ENCODE data around the gene RAB11FIP5.
"Not testable (repeated sequence)": the region's sequence is repeated elsewhere in the genome, so short reads cannot be mapped to it uniquely, and the experiment has no call there.

Gene RAB11FIP5

DNA sequence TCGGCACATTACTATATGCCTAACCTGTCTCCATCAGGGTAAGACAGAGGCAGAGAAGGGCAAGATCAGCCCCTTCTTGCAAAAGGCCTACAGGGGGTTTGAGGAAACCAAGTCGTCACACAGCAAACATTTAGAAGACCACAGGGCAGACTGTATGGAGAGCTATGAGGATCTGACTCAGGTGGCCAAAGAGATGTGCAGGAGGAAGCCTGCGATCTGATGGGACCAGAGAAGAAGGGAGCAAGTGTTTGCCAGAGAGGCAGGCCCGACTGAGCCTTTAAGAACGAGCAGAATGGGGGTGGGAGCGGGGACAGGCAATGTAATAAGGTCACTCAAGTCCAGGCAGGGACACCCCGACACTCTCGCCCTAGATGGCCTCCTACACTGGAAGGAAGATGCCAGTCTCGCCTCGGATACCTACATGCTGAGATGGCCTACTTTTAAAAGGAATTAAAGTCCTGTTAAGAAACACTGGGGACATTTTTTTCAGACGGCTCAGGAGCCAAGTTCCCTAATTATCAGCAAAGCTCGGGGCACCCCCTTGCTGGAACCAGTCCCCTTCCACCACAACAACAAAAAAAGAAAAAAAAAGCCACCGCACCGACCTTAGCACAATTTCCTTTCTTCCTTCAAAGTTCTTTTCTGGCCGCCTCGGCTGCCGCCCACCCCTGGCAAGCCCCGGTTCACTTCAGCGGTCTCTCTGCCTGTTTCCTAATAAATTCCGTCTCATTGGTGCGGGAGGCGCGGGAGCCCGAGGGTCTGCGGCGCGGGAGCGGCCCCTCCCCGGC is 42.7 kb downstream of the RAB11FIP5 start:
- no peak for DNase-seq (ENCODE audit: low read depth in 1 of 2, low spot score in 1 of 2)

DNA sequence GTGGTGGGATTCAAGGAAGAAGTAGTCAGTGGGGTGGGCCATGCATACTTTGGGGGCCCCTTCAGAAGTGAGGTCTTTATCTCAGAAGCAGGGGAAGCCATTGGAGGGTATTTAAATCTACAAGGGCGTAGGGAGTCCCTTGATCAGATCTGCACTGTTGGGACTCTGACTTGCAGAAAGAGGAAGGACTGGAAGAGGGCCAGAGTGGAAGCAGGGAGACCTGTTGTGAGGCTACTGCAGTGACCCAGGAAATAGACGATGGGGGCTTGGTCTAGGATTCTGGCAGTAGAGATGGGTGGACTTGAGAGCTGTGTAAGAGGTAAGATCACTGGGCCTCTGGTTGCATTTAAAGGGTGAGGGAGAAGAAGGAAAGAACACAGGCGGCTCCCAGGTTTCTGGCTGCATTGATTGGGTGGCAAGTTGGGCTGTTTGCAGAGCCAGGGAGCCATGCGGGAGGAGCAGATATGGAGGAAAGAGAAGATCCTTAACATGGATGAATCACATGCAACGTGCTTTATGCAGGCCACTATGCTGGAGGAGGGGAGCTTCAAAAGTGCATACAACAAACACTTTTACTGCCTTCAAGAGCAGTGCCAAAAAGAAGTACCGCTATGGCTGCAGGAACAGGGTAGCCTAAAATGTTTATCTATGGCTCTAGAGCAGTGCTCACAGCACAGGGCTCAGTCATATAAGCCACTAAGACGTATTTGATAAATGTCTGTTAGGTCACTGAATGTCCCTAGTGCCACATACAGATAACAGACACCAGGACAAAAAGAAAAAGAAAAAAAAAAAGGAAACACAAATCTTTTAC is 43.5 kb downstream of the RAB11FIP5 start:
- DNase-seq (ENCODE audit: low read depth in 1 of 2, low spot score in 1 of 2): no peak

DNA sequence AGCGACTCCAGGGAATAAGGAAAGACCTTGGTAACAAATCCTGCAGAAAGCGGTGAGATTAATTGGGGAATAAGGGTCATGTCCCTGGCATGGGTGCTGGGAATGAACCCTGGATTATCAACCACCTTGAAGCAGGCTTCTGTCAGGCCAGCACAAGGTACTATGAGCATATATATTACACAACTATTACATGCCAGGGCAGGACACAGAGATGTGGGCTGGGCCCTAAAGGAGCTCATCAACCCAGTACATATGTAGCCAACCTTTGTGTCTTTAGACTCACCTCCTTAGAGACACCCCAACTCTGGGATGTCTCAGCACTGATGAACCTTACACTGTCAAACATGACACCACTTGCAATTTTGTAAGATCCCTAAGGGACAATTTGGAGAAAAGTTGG is 44.6 kb downstream of the RAB11FIP5 start:
- no peak for DNase-seq (ENCODE audit: low read depth in 1 of 2, low spot score in 1 of 2)

DNA sequence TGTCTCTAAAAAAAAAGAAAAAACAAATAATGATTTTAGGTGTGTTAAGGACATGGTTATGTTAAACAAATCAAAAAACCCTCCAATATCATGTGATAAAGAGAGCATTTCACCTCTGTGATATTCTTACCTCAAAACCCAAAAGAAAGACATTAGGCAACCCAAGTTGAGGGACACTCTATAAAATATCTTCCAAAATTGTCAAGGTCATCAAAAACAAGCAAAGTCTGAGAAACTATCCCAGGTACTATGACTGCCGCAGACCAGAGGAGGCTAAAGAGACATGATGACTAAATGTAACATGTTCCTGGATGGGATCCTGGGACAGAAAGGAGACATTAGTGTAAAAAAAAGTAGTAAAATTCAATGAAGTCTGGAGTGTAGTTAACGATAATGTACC is 45.7 kb downstream of the RAB11FIP5 start:
- DNase-seq (ENCODE audit: low read depth in 1 of 2, low spot score in 1 of 2): no peak

DNA sequence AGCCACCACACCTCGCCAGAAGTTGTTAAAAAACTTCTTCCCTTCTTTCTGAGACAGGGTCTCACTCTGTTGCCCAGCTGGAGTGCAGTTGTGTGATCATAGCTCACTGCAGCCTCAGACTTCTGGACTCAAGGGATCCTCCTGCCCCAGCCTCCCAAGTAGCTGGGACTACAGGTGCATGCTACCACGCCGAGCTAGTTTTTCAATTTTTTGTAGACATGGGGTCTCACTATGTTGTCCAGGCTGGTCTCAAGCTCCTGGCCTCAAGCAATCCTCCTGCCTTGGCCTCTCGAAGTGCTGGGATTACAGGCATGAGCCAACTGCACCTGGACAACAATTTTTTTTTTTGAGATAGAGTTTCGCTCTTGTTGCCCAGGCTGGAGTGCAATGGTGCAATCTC is 47.7 kb downstream of the RAB11FIP5 start:
- DNase-seq (ENCODE audit: low read depth in 1 of 2, low spot score in 1 of 2): not testable (repeated sequence)

DNA sequence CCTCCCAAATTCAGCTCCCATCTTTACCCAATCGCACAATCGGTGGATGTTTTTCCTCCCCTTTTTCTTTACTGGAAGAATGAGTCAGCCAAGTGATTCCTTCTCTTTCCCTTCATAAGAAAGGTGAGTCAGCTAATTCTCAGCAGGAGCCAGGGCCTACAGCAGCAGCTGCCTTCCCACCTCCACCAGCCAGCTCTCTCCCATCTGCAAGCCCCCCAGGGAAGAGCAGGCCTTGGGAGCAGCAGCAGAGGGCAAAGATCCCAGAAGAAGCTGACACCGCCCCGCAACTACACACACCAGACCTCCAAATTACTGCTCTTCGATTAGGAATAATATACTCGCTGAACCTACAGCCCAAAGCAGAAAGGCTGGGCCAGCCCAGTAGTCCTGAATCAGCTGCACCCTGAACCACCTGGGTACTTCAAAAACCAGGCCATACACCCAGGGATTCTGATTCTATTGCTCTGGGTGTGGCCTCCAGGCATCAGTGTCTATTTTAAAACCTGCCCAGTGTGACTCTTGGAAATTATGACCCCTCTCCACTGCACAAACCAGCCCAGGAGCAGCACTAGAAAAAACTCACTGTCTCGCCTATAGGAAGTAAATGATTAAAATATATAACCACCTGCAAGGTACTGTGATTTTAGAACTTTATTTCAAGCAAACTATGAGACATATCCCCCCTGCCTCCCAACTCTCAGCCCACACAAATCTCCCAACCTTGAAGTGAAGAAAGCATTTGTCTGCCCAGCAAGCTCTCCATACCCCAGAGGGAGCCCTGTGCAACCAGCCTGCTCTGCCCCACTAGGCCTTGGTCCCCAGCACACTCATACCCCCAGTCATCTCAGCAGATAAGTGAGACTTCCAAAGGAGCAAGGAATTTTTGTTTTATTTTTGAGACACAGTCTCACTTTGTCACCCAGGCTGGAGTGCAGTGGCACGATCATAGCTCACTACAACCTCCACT is 48.6 kb downstream of the RAB11FIP5 start:
- no peak for DNase-seq (ENCODE audit: low read depth in 1 of 2, low spot score in 1 of 2)

DNA sequence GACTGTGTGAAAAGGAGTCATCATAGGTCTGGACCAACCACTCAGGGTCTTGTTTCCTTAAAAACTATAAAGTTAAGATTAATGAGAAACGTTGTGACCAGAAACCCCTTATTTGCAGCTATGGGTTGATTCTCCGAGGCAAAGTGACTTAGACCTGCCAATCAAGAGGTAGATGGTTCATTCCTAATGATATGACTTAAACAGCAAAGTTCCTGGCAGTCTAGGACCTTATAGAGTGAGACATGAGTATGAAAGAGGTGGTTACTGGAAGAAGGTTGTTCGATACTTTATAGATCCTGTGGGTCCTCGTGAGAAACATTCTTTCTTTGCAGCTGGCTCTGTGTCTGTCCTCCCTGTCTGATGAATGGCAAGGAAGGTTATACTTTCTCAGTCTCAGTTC is 49.3 kb downstream of the RAB11FIP5 start:
- no peak for DNase-seq (ENCODE audit: low read depth in 1 of 2, low spot score in 1 of 2)

DNA sequence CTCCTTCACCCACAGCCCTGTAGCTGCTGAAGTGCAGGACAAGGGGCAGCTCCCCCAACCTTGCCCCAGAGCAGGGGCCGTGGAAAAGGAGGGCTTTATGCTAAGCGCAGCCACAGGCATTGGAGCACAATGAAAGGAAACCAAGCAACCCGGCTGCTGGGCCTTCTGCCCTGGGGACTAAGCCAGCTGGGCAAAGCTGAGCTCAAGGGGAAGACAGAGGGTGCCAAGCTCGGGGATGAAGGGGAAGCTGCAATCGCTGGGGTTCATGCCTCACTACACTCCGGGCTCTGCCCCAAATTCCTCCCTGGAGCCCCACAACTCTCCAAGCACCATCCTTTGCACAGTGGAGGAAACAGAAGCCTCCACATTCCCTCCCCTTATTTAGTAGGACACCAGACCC is 53.6 kb downstream of the RAB11FIP5 start:
- DNase-seq (ENCODE audit: low read depth in 1 of 2, low spot score in 1 of 2): no peak

DNA sequence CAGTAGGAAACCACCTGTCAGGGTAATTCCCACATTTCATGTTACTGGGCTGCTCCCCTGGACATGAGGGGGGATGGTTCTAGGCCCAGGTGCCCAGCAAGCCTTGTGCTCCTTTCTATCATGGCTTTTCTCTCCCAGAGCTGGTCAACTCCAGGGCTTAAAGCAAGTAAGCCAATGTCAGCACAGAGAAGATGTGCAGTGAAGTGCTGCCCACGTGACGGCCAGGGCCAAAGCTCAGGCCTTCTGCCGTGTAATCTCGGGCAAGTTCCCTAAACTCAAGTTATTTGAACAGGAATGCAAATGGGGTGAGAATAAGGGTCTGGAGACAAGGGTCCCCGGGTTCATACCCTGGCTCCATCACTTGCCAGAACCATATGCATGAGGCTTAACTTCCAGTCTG is 57.8 kb downstream of the RAB11FIP5 start:
- DNase-seq (ENCODE audit: low read depth in 1 of 2, low spot score in 1 of 2): no peak

DNA sequence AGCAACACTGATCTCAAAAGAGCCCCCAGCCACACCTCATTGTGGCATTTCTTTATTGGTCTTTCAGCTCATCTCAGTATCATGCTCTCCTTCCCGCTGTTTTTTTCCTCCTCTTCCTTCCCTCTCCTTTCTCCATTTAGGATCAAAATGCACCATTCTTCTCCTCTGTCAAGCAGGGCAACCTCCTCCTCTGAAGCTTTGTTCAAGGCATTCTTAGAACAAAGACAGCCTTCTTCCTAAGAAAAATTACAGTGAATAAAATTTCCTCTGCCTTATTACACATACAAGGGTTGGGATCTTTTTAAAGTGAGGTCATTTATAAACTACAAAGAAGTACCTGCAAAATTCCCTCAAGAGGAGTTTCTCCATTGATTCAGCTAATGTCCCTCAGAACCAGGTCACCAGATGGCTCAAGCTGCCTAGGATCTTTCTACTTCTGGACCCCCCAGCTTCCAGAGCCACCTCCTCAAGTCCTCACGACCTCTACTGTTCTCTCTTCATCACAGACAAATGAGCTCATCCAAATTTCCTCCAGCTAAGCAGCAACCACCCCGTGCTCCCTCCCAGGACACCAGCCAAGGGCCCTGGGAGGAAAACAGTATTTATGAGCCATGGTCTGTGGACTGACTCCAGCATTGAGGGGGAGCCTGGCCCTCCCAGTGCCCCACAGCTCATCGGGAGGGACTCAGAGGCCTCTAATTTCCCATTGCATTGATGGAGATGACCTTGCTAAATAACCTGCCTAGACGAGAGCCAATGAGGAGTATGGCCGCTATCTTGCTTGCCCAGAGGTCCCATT is 59.2 kb downstream of the RAB11FIP5 start:
- no peak for DNase-seq (ENCODE audit: low read depth in 1 of 2, low spot score in 1 of 2)

DNA sequence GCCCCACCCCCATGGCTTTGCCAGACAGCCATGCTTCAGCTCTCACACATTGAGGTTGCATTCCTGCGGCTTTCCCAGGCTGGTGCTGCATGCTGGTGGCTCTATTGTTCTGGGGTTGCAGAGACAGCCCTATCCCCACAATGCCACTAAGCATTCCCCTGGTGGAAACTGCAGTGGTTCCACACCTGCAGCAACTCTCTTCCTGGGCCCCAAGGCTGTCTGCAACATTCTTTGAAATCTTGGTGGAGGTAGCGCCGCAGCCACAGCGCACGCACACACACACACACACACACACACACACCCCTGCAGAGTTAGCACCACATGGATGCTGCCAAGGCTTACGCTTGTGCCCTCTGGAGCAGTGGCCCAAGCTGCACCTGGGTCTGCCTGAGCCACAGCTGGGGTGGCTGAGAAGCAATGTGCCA is 62.6 kb downstream of the RAB11FIP5 start:
- no peak for DNase-seq (ENCODE audit: low read depth in 1 of 2, low spot score in 1 of 2)

DNA sequence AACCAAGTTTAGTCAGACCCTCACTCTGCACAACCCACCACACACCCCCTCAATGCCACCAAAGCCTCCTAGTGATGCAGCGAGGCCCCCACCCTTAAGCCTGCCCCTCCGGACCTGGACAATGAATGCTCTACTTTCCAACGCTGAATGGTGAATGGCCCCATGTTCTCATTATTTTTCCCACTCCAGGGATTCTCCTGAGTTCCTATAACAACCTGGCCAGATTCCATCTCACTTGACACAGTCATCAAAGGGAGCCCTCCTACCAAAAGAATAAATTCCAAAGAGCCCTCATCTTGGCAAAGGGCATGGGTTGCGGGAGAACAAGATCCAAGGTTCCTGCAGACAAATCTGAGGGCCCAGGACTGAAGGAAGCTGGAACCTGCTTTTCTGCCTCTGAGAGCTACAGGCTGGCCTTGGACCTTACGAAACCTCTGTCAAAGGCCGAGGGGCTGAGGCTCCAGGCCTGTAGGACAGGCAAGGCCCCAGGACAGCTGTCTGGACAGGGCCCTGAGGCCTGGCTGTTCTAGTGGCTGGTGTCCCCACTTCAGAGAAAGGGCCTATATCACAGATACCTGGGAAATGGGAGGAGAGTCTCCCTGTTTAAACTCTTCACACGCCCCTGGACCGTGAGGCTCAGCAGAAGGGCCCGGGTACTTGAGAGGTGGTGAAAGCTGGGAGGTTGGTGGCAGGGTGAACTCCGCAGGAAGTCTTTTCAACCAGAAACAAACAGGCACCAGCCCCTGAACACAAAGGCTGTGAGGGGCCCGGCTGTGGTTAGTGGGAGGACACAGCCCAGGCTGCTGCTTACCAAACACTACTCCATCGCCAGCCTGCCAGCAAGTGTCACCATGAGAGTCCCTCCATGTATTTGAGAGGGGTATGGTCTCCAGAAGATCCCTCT is 68.6 kb downstream of the RAB11FIP5 start:
- DNase-seq (ENCODE audit: low read depth in 1 of 2, low spot score in 1 of 2): no peak

DNA sequence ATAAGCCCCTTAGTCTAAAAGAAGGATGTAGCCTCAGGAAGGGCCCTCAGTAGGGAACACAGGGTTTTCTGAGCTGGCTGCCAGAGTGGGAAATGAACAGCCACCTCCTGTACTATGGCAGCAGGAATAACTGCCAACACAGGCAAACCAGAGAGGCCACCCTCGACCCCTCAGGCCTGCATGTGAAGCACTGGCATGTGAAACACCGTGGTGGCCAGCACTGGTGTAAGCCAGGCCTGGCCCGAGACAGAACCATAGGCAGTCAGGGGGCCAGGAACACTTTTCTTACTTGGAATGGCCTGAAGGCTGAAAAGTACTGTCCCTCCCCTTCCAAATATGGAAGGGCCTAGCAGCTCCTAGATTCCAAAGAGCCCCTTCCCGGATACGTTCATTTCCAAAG is 69.5 kb downstream of the RAB11FIP5 start:
- no peak for DNase-seq (ENCODE audit: low read depth in 1 of 2, low spot score in 1 of 2)

DNA sequence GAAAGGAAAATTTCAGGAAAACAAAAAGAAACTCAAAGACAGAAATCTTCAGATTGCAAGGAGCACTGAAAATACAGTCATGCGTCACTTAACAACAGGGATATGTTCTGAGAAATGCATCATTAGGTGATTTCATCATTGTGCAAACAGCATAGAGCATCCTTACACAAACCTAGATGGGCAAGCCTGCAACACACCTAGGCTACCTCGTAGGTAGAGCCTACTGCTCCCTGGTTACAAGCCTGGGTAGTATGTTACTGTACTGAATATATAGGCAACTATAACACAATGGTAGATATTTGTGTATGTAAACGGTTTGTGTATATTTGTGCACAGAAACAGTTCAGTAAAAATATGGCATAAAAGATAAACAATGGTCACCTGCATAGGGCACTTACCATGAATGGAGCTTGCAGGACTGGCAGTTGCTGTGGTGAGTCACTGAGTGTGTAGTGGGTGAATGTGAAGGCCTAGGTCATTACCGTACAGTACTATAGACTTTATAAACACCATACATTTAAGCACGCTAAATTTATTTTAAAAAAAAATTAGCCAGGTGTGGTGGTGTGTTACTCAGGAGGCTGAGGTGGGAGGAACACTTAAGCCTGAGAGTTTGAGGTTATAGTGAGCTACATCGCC is 74.7 kb downstream of the RAB11FIP5 start:
- DNase-seq (ENCODE audit: low read depth in 1 of 2, low spot score in 1 of 2): no peak

DNA sequence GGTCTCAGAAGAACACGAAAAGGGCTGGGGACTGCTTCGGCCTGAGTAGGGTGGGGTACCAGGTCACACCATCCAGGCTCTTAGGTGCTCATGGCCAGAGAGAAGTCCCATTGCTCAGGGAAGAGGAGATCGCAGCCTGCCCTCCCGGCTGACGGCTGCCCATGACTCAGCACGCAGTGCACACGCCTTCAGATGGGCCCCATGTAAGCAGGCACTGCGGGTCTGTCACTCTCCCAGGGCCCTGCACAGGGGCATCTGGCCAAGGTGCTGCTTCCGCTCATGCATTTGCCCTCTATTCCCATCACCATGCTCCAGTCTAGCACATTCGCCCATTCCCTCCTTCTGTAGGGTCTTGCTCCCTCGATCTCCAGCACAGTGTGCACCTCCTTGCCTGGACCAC is 76.0 kb downstream of the RAB11FIP5 start:
- DNase-seq (ENCODE audit: low read depth in 1 of 2, low spot score in 1 of 2): no peak

DNA sequence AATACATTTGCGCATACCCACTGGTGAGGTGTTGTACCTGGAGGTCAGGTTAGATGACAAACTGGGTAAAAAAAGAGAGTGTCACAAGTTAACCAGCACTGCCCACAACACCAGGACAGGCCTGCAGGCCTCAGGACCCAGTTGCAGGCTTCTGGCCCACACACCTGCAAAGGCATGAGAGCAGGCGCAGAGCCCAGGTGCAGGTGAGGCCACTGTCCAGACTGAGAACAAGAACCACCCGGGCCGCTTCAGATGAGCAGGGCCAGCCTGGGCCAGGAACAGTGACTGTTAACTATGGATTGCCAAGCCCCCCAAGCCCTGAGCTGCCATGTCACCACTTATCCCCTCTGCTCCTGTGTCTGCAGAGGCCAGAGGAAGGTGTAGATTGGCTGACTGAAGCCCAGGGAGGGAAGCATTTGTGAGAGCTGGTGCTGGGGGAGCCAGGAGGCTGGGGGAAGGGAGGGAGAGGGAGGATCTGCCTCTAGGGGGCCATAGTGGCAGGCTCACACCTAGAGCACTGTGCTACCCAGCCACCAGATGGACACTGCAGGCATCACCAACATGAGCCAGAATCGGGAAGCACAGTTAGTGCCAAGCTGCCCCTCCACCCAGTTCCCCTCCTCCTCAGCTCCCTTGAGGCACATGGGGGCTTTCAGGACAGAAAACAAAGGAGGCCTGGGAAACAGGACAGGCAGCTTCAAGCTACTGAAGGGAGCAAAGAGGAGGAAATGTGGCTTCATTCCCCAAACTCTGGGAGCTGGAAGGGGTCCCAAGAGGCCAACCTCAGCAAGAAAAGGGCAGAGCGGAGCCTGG is 76.6 kb downstream of the RAB11FIP5 start:
- DNase-seq (ENCODE audit: low read depth in 1 of 2, low spot score in 1 of 2): no peak

DNA sequence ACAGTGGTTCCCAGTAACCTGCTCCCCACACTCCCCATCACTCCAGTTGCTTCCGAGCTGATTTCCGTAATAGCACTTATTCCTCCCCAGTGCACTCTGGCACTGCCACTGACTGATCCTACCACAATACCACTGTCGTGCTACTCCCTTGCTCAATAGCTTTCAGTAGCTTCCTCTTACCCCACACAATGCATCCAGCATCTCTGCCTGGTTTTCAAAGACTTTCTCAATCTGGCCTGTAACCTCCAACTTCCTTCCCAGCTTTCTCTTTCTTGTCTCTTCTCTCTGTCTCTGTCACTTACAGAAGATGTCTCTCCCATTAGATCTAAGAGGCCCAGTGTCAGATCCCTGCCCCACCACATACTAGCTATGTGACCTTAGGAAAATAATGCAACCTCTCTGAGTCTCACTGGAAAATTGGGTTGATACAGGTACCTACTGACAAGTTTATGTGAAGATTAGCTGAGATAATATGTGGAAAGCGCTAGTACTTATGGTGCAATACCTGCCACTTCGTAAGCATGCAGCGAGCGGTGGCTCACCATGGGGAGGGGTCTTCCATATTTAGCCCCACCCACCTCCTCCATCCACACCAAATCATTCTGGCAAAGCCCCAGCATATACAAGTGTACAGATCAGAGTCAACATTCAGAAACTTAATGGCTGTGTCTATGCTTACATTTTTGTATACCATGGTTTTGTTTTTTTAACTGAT is 77.9 kb downstream of the RAB11FIP5 start:
- DNase-seq (ENCODE audit: low read depth in 1 of 2, low spot score in 1 of 2): no peak

All from activated T-helper 1 cell treated with anti-CD3 and anti-CD28 coated beads, Interleukin-2, amount 50 U/mL, for 16 hours (primary cell).